Endodermal cell (in vitro differentiated cells): ENCODE measurements around the gene LIMK2. TPM values are rescaled to one million over a fixed set of nuclear protein-coding genes. Genes with fewer than 3 reads are reported as not detected.

Source experiments
- DNase-seq: peaks from one replicate; pipeline ENCODE4 v3.0.0-alpha.2; 2017
- H3K27ac ChIP-seq: 2 replicates; pipeline ENCODE4 v1.5.1; 2013; ENCODE audit warnings: mild to moderate bottlenecking, low read depth, low read length, moderate library complexity
- H3K27me3 ChIP-seq: 2 replicates; pipeline ENCODE4 v1.6.1; 2013; ENCODE audit warnings: mild to moderate bottlenecking, low read length, moderate library complexity; ENCODE audit not compliant: insufficient read depth, control insufficient read depth, poor library complexity, severe bottlenecking
- H3K36me3 ChIP-seq: 2 replicates; pipeline ENCODE4 v1.7.0; 2013; ENCODE audit warnings: mild to moderate bottlenecking, low read length, moderate library complexity; ENCODE audit not compliant: control insufficient read depth, insufficient read depth
- H3K4me1 ChIP-seq: one replicate; pipeline ENCODE4 v1.7.0; 2013; ENCODE audit warnings: low read length; ENCODE audit not compliant: control insufficient read depth, insufficient read depth
- H3K4me3 ChIP-seq: 2 replicates; pipeline ENCODE4 v1.5.1; 2013; ENCODE audit warnings: mild to moderate bottlenecking, low read length, moderate library complexity
- H3K9ac ChIP-seq: 2 replicates; pipeline ENCODE4 v1.6.1; 2013; ENCODE audit warnings: mild to moderate bottlenecking, low read length, moderate library complexity; ENCODE audit not compliant: poor library complexity, severe bottlenecking; ENCODE audit errors: extremely low read depth
- H3K9me3 ChIP-seq: 2 replicates; pipeline ENCODE4 v1.6.1; 2013; ENCODE audit warnings: mild to moderate bottlenecking, low read length, moderate library complexity; ENCODE audit not compliant: control insufficient read depth
- H3K27ac Mint-ChIP-seq: 2 replicates; pipeline ENCODE4 v1.8.0; 2020; ENCODE audit warnings: mixed read lengths
- H3K27me3 Mint-ChIP-seq: 2 replicates; pipeline ENCODE4 v1.8.0; 2021; ENCODE audit warnings: mild to moderate bottlenecking, mixed read lengths; ENCODE audit not compliant: insufficient read depth
- H3K36me3 Mint-ChIP-seq: 2 replicates; pipeline ENCODE4 v1.8.0; 2020; ENCODE audit warnings: low read depth, mixed read lengths
- H3K4me1 Mint-ChIP-seq: 2 replicates; pipeline ENCODE4 v1.8.0; 2020; ENCODE audit warnings: mixed read lengths
- H3K4me3 Mint-ChIP-seq: 2 replicates; pipeline ENCODE4 v1.8.0; 2020; ENCODE audit warnings: mild to moderate bottlenecking, moderate library complexity, mixed read lengths
- H3K9me3 Mint-ChIP-seq: 2 replicates; pipeline ENCODE4 v1.8.0; 2020; ENCODE audit warnings: mild to moderate bottlenecking, mixed read lengths
- WGBS, 2 experiments: methylation state at CpG; one replicate each; pipeline versions ENCODE4 v1.1.5 to v1.1.7; 2013; ENCODE audit warnings: missing lambda C conversion rate in 2 of 2, mixed read lengths in 1 of 2; ENCODE audit not compliant: insufficient coverage in 1 of 2, insufficient read length in 1 of 2; 5-methylcytosine and 5-hydroxymethylcytosine counted together
- total RNA-seq, 2 donors: library from RNA; stranded (reverse); fragmentation: NEBNext Ultra II Directional in 1 of 2; extraction: Animal tissue kit (Norgen Biotek cat#: 25700) in 1 of 2; gene quantifications; 2 replicates in 1 of 2; 3 replicates in 1 of 2; pipeline ENCODE4 v1.2.1, GENCODE V29; 2021
- TF ChIP-seq, protein P1 (sequence below): fragments of 200-600 bp; sonication (generic); conservative IDR thresholded peaks from 2 replicates; pipeline ENCODE4 v1.5.0; 2021; ENCODE audit warnings: antibody characterized with exemption, mild to moderate bottlenecking

Gene LIMK2
- total RNA-seq, 2 donors from 2014 or later: 41.4 to 42.2 TPM

DNA sequence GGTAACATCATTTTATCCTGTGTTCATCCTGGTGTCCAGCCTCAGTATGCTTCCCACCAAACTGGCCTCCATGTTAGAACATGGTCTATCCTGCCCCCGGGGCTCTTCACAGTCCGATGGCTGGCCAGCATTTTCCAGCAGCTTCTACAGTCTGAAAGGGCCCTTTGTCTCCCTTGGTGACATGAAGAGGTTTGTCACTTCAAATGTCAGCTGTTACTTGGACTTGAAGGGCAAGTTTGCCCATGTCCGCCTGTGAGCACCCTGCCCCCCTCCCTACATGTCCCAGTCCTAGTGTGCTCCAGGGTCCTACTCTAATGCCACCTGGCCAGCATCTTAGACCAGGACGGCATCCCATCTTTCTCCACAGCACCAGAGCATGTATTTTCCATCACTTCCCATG, 109.3 kb downstream of the LIMK2 start:
- Mint-ChIP-seq H3K9me3 (peaks cover under 1% of the 10 kb centered on the region), H3K4me1 (peaks cover 9% of the 10 kb centered on the region), H3K4me3 (no peak overlapping the region), H3K27ac (no peak overlapping the region), H3K27me3 (no peaks in the 10 kb centered on the region), H3K36me3 (peaks cover 21% of the 10 kb centered on the region)
- WGBS, 2 experiments: 98 to 100% methylated on average over 1 to 4 of the region's 4 CpGs
- no peaks in the 10 kb centered on the region for H3K27me3 ChIP-seq
- TF ChIP-seq, protein P1, sequence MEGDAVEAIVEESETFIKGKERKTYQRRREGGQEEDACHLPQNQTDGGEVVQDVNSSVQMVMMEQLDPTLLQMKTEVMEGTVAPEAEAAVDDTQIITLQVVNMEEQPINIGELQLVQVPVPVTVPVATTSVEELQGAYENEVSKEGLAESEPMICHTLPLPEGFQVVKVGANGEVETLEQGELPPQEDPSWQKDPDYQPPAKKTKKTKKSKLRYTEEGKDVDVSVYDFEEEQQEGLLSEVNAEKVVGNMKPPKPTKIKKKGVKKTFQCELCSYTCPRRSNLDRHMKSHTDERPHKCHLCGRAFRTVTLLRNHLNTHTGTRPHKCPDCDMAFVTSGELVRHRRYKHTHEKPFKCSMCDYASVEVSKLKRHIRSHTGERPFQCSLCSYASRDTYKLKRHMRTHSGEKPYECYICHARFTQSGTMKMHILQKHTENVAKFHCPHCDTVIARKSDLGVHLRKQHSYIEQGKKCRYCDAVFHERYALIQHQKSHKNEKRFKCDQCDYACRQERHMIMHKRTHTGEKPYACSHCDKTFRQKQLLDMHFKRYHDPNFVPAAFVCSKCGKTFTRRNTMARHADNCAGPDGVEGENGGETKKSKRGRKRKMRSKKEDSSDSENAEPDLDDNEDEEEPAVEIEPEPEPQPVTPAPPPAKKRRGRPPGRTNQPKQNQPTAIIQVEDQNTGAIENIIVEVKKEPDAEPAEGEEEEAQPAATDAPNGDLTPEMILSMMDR: no peak
- no peak for DNase-seq
- no peak overlapping the region for H3K27ac ChIP-seq
- H3K9me3 ChIP-seq: peaks cover under 1% of the 10 kb centered on the region
- H3K36me3 ChIP-seq: peaks cover 31% of the 10 kb centered on the region
- no peak overlapping the region for H3K9ac ChIP-seq
- no peak overlapping the region for H3K4me3 ChIP-seq
- peaks cover 4% of the 10 kb centered on the region for H3K4me1 ChIP-seq

DNA sequence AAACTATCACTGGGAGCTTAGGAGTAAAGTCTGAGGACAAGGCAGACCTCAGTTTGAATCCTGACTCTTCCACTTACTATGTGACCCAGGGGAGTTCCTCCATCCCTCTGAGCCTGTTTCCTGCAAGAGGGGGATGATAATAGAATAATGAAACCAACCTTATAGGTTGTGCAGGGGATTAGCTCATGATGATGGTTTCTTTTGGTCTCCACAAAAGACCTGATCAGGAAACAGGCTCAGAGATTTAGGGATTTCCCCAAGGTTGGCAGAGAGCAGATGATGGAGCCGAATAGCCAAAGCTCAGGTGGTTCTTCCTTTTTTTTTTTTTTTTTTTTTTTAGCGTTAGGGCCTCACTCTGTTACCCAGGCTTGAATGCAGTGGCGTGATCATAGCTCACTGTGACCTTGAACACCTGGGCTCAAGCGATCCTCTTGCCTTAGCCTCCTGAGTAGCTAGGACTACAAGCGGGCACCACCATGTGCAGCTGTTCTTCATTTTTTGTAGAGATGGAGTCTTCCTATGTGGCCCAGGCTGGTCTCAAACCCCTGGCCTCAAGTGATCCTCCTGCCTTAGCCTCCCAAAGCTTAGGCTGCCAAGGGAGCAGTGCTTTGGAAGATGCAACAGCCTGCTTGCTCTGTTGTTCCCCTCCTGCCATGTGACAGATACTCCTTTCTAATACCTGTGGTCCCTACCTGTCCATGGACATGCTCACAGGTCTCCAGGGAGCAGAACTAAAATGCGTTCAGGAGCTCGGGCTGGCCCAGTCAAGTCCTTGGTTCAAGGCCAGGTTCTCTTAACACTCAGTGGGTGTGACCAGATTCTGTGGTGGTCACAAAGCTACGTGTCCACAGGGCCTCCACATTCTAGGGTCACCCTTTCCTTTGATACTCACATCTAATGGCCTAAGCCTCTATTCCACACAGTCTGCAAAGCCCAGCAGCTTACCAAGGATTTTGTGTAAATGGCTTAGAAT, 111.8 kb downstream of the LIMK2 start:
- TF ChIP-seq, protein P1: no peak
- Mint-ChIP-seq H3K4me1 (peaks cover 9% of the 10 kb centered on the region), H3K27ac (no peak overlapping the region), H3K4me3 (no peak overlapping the region), H3K9me3 (no peaks in the 10 kb centered on the region), H3K27me3 (no peaks in the 10 kb centered on the region), H3K36me3 (peaks cover 40% of the 10 kb centered on the region)
- H3K4me3 ChIP-seq: no peak overlapping the region
- 96 to 98% methylated on average over 7 to 8 of the region's 8 CpGs for WGBS, 2 experiments
- H3K27me3 ChIP-seq: no peaks in the 10 kb centered on the region
- DNase-seq: no peak
- H3K9me3 ChIP-seq: no peaks in the 10 kb centered on the region
- H3K27ac ChIP-seq: no peak overlapping the region
- H3K9ac ChIP-seq: no peak overlapping the region
- peaks cover 4% of the 10 kb centered on the region for H3K4me1 ChIP-seq
- peaks cover 55% of the 10 kb centered on the region for H3K36me3 ChIP-seq

DNA sequence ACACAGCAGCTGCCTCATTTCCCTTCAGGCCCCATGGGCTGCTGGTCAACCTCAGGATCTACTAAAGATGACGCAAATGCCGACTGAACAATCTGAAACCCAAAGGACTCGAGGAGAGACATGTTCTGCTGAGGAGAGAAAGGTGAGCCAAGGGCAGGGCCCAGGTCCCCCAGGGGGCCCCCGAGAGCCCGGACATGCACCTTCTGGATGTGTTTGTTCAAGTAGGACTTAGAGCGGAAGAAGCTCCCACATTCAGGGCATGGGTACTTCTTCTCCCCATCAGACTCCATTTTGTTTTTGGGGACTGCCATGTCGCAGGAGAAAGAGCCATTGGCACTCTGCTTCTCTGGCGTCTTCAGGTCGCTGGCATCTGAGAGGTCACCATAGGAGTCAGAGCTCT, 114.8 kb downstream of the LIMK2 start:
- Mint-ChIP-seq H3K4me3 (no peak overlapping the region), H3K9me3 (no peaks in the 10 kb centered on the region), H3K4me1 (peaks cover 9% of the 10 kb centered on the region), H3K36me3 (peaks cover 67% of the 10 kb centered on the region), H3K27me3 (no peaks in the 10 kb centered on the region), H3K27ac (no peak overlapping the region)
- Histone ChIP-seq H3K27me3 (no peaks in the 10 kb centered on the region), H3K4me1 (peaks cover 4% of the 10 kb centered on the region), H3K9me3 (no peaks in the 10 kb centered on the region), H3K9ac (no peak overlapping the region), H3K27ac (no peak overlapping the region), H3K4me3 (no peak overlapping the region), H3K36me3 (peaks cover 83% of the 10 kb centered on the region)
- 91 to 94% methylated on average over 7 to 9 of the region's 9 CpGs for WGBS, 2 experiments
- TF ChIP-seq, protein P1: no peak
- no peak for DNase-seq
